Stimulated activated effector memory CD8-positive, alpha-beta T cell treated with anti-CD3 and anti-CD28 coated beads, Interleukin-12 subunit alpha, Interleukin-12 subunit beta, amount 100 ng/mL, for 72 hours (primary cell): Measurements from ENCODE around the gene PPP1R8.
"Not testable (repeated sequence)": the region's sequence is repeated elsewhere in the genome, so short reads cannot be mapped to it uniquely, and the experiment has no call there.

Experiments
- ATAC-seq: fragments of 150-1000 bp; cut with Tn5 transposase; 2 replicates; pipeline ENCODE4 v1.10.0; 2021
- DNase-seq, 2 donors: peaks; one replicate each; pipeline ENCODE4 v3.0.0; 2021 to 2022; ENCODE audit warnings: low spot score in 2 of 2
- H3K27ac Mint-ChIP-seq: one replicate; pipeline ENCODE4 v1.8.0; 2022; ENCODE audit warnings: mild to moderate bottlenecking, mixed read lengths
- H3K36me3 Mint-ChIP-seq: one replicate; pipeline ENCODE4 v1.8.0; 2022; ENCODE audit warnings: mild to moderate bottlenecking, mixed read lengths
- H3K4me1 Mint-ChIP-seq: one replicate; pipeline ENCODE4 v1.8.0; 2022; ENCODE audit warnings: mixed read lengths
- H3K4me3 Mint-ChIP-seq: one replicate; pipeline ENCODE4 v1.8.0; 2022; ENCODE audit warnings: mild to moderate bottlenecking, mixed read lengths
- H3K9me3 Mint-ChIP-seq: one replicate; pipeline ENCODE4 v1.8.0; 2022; ENCODE audit warnings: mixed read lengths

The PPP1R8 gene

GRCh38 chr1:27858072-27858948, 27.7 kb downstream of the PPP1R8 start:
- DNase-seq = peak; percentile 77 to 92
- peaks cover 7% of the 10 kb centered on the region for H3K4me1 Mint-ChIP-seq
- peak; percentile 95 for ATAC-seq
- peak overlapping the region; percentile 44 for H3K27ac Mint-ChIP-seq
- no peak overlapping the region for H3K4me3 Mint-ChIP-seq
- no peaks in the 10 kb centered on the region for H3K9me3 Mint-ChIP-seq
- no peaks in the 10 kb centered on the region for H3K36me3 Mint-ChIP-seq

GRCh38 chr1:27858949-27859576, 28.5 kb downstream of the PPP1R8 start:
- no peaks in the 10 kb centered on the region for H3K36me3 Mint-ChIP-seq
- ATAC-seq (no peak), DNase-seq (no peak)
- peak overlapping the region; percentile 44 for H3K27ac Mint-ChIP-seq
- H3K4me1 Mint-ChIP-seq = peaks cover 10% of the 10 kb centered on the region
- no peak overlapping the region for H3K4me3 Mint-ChIP-seq
- H3K9me3 Mint-ChIP-seq = no peaks in the 10 kb centered on the region

GRCh38 chr1:27861436-27861835, 30.9 kb downstream of the PPP1R8 start:
- no peak overlapping the region for H3K4me3 Mint-ChIP-seq
- ATAC-seq (no peak), DNase-seq (no peak)
- peak overlapping the region; percentile 77 for H3K27ac Mint-ChIP-seq
- H3K9me3 Mint-ChIP-seq = no peaks in the 10 kb centered on the region
- peaks cover 14% of the 10 kb centered on the region for H3K4me1 Mint-ChIP-seq
- H3K36me3 Mint-ChIP-seq = no peaks in the 10 kb centered on the region

- ATAC-seq (no peak), DNase-seq (no peak)
- Mint-ChIP-seq H3K9me3 (no peaks in the 10 kb centered on the region), H3K4me1 (peaks cover 14% of the 10 kb centered on the region), H3K36me3 (no peaks in the 10 kb centered on the region), H3K27ac (peak overlapping the region; percentile 77), H3K4me3 (no peak overlapping the region)
These were observed 31.4 kb downstream of the PPP1R8 start for GRCh38 chr1:27862004-27862403.

- no peak overlapping the region for H3K4me3 Mint-ChIP-seq
- ATAC-seq = peak; percentile 40
- no peak overlapping the region for H3K27ac Mint-ChIP-seq
- no peaks in the 10 kb centered on the region for H3K9me3 Mint-ChIP-seq
- no peak for DNase-seq
- peaks cover 14% of the 10 kb centered on the region for H3K4me1 Mint-ChIP-seq
- H3K36me3 Mint-ChIP-seq = no peaks in the 10 kb centered on the region
These were observed 32.3 kb downstream of the PPP1R8 start for GRCh38 chr1:27862671-27863537.

GRCh38 chr1:27863538-27863915, 32.9 kb downstream of the PPP1R8 start:
- no peak overlapping the region for H3K4me3 Mint-ChIP-seq
- no peak for DNase-seq
- no peaks in the 10 kb centered on the region for H3K9me3 Mint-ChIP-seq
- H3K36me3 Mint-ChIP-seq = no peaks in the 10 kb centered on the region
- H3K4me1 Mint-ChIP-seq = peaks cover 14% of the 10 kb centered on the region
- H3K27ac Mint-ChIP-seq = no peak overlapping the region
- no peak for ATAC-seq

- peaks cover 22% of the 10 kb centered on the region for H3K4me1 Mint-ChIP-seq
- DNase-seq = no peak
- H3K36me3 Mint-ChIP-seq = no peaks in the 10 kb centered on the region
- no peak overlapping the region for H3K4me3 Mint-ChIP-seq
- peak overlapping the region; percentile 62 for H3K27ac Mint-ChIP-seq
- ATAC-seq = peak; percentile 42
- no peaks in the 10 kb centered on the region for H3K9me3 Mint-ChIP-seq
These were observed 33.8 kb downstream of the PPP1R8 start for GRCh38 chr1:27864264-27864895.

GRCh38 chr1:27865821-27866220, 35.2 kb downstream of the PPP1R8 start:
- DNase-seq = no peak
- ATAC-seq = no peak
- no peak overlapping the region for H3K4me3 Mint-ChIP-seq
- H3K27ac Mint-ChIP-seq = no peak overlapping the region
- no peaks in the 10 kb centered on the region for H3K36me3 Mint-ChIP-seq
- no peaks in the 10 kb centered on the region for H3K9me3 Mint-ChIP-seq
- peaks cover 27% of the 10 kb centered on the region for H3K4me1 Mint-ChIP-seq

- H3K9me3 Mint-ChIP-seq = no peaks in the 10 kb centered on the region
- H3K27ac Mint-ChIP-seq = peak overlapping the region; percentile 96
- peaks cover 31% of the 10 kb centered on the region for H3K4me1 Mint-ChIP-seq
- no peak for ATAC-seq
- peak overlapping the region; percentile 73 for H3K4me3 Mint-ChIP-seq
- DNase-seq = no peak
- no peaks in the 10 kb centered on the region for H3K36me3 Mint-ChIP-seq
These were observed 38.0 kb downstream of the PPP1R8 start for GRCh38 chr1:27868556-27868931.

- DNase-seq (peak; percentile 44 to 79), ATAC-seq (peak; percentile 80)
- Mint-ChIP-seq H3K36me3 (no peaks in the 10 kb centered on the region), H3K4me3 (peak overlapping the region; percentile 73), H3K9me3 (no peaks in the 10 kb centered on the region), H3K4me1 (peaks cover 31% of the 10 kb centered on the region), H3K27ac (peak overlapping the region; percentile 96)
These were observed 38.5 kb downstream of the PPP1R8 start for GRCh38 chr1:27868932-27869718.

GRCh38 chr1:27869719-27870085, 39.1 kb downstream of the PPP1R8 start:
- no peak for ATAC-seq
- peaks cover 28% of the 10 kb centered on the region for H3K4me1 Mint-ChIP-seq

GRCh38 chr1:27871076-27871475, 40.5 kb downstream of the PPP1R8 start:
- not testable (repeated sequence) for ATAC-seq, H3K4me3 Mint-ChIP-seq, H3K27ac Mint-ChIP-seq, H3K9me3 Mint-ChIP-seq, H3K36me3 Mint-ChIP-seq, DNase-seq
- peaks cover 30% of the 10 kb centered on the region for H3K4me1 Mint-ChIP-seq

More at GRCh38 chr1:27869719-27870085, 39.1 kb downstream of the PPP1R8 start:
- H3K27ac Mint-ChIP-seq = peak overlapping the region; percentile 96
- H3K4me3 Mint-ChIP-seq = peak overlapping the region; percentile 73
- DNase-seq = no peak
- H3K36me3 Mint-ChIP-seq = no peaks in the 10 kb centered on the region
- H3K9me3 Mint-ChIP-seq = no peaks in the 10 kb centered on the region

- ATAC-seq = peak; percentile 87
- peak; percentile 59 to 84 for DNase-seq
- H3K27ac Mint-ChIP-seq = peak within 1 kb of the TSS; percentile 77
- no peaks in the 10 kb centered on the region for H3K36me3 Mint-ChIP-seq
- H3K4me3 Mint-ChIP-seq = peak within 1 kb of the TSS; percentile 92
- peaks cover 39% of the 10 kb centered on the region for H3K4me1 Mint-ChIP-seq
- H3K9me3 Mint-ChIP-seq = no peaks in the 10 kb centered on the region
These were observed 41.6 kb downstream of the PPP1R8 start, which contains the start of gene THEMIS2 for GRCh38 chr1:27872059-27872801. Gene THEMIS2 (plus strand): TSS chr1:27872544. CDS start chr1:27872572, 28 bp downstream.
